Kidney epithelial cell (primary cell): Measurements from ENCODE around the gene AUNIP. TPM values are rescaled to one million over a fixed set of nuclear protein-coding genes. Genes with fewer than 3 reads are reported as not detected.

ENCODE experiments used
- DNase-seq: peaks from one replicate; pipeline ENCODE4 v3.0.0-alpha.2; 2010; ENCODE audit warnings: low read depth
- H3K27me3 ChIP-seq: 2 replicates; pipeline ENCODE4 v1.6.0; 2011; ENCODE audit warnings: low read length; ENCODE audit not compliant: control insufficient read depth, insufficient read depth
- H3K36me3 ChIP-seq: 2 replicates; pipeline ENCODE4 v1.5.1; 2011; ENCODE audit warnings: low read length; ENCODE audit not compliant: control insufficient read depth, insufficient read depth
- H3K4me3 ChIP-seq: 2 replicates; pipeline ENCODE4 v1.5.1; 2011; ENCODE audit warnings: low read depth, mild to moderate bottlenecking, control low read depth, low read length
- CTCF ChIP-seq: IDR thresholded peaks from 2 replicates; pipeline ENCODE4 v1.5.1; 2011; ENCODE audit warnings: mild to moderate bottlenecking, moderate library complexity, low read length, control low read depth, inconsistent platforms; ENCODE audit not compliant: insufficient read depth, poor library complexity, severe bottlenecking
- total RNA-seq: library from RNA; depleted of rRNA; stranded (reverse); fragments of >200 nt; gene quantifications from 2 replicates; pipeline ENCODE4 v1.2.3, GENCODE V29; 2015

Gene AUNIP
- total RNA-seq, 1 donor from 2014 or later = 1.7 TPM

GRCh38 chr1:25821112-25821476 lies 38.2 kb downstream of the AUNIP start:
- peak overlapping the region; percentile 85 for H3K4me3 ChIP-seq
- no peaks in the 10 kb centered on the region for H3K36me3 ChIP-seq
- H3K27me3 ChIP-seq = no peaks in the 10 kb centered on the region
- TF ChIP-seq CTCF = no peak
- no peak for DNase-seq

GRCh38 chr1:25820247-25821111 lies 38.8 kb downstream of the AUNIP start:
- no peak for TF ChIP-seq CTCF
- H3K27me3 ChIP-seq = no peaks in the 10 kb centered on the region
- DNase-seq = no peak
- H3K4me3 ChIP-seq = peak overlapping the region; percentile 85
- no peaks in the 10 kb centered on the region for H3K36me3 ChIP-seq

- no peak for TF ChIP-seq CTCF
- peak; percentile 50 for DNase-seq
- Histone ChIP-seq H3K36me3 (no peaks in the 10 kb centered on the region), H3K27me3 (no peaks in the 10 kb centered on the region), H3K4me3 (peak within 1 kb of the TSS; percentile 85)
Measured at GRCh38 chr1:25819491-25820246, 39.6 kb downstream of the AUNIP start, which contains the start of gene MTFR1L. TSS of gene MTFR1L (plus strand) at chr1:25819954. CDS start at chr1:25823105, 3,151 bp downstream.

GRCh38 chr1:25818569-25818968 lies 40.7 kb downstream of the AUNIP start:
- no peak for TF ChIP-seq CTCF
- DNase-seq = no peak
- Histone ChIP-seq H3K27me3 (no peaks in the 10 kb centered on the region), H3K4me3 (no peak overlapping the region), H3K36me3 (no peaks in the 10 kb centered on the region)

GRCh38 chr1:25817840-25818501 lies 41.3 kb downstream of the AUNIP start:
- H3K4me3 ChIP-seq = no peak overlapping the region
- TF ChIP-seq CTCF = peak; percentile 39
- no peak for DNase-seq
- H3K36me3 ChIP-seq = no peaks in the 10 kb centered on the region
- H3K27me3 ChIP-seq = no peaks in the 10 kb centered on the region
